BLaER1 (cell line): ENCODE measurements around the gene DBF4.

ENCODE experiments used
- H3K27ac ChIP-seq: shearing (Covaris generic); formaldehyde crosslinking; 2 replicates; pipeline ENCODE4 v1.8.1; 2022
- H3K27me3 ChIP-seq: shearing (Covaris generic); formaldehyde crosslinking; 2 replicates; pipeline ENCODE4 v1.8.1; 2022
- H3K36me3 ChIP-seq: shearing (Covaris generic); formaldehyde crosslinking; 2 replicates; pipeline ENCODE4 v1.8.1; 2022
- H3K4me1 ChIP-seq: shearing (Covaris generic); formaldehyde crosslinking; 2 replicates; pipeline ENCODE4 v1.8.1; 2022
- H3K4me2 ChIP-seq: shearing (Covaris generic); formaldehyde crosslinking; 2 replicates; pipeline ENCODE4 v1.8.1; 2022
- H3K4me3 ChIP-seq: shearing (Covaris generic); formaldehyde crosslinking; 2 replicates; pipeline ENCODE4 v1.8.1; 2022
- H3K9ac ChIP-seq: shearing (Covaris generic); formaldehyde crosslinking; 2 replicates; pipeline ENCODE4 v1.8.1; 2022
- H3K9me3 ChIP-seq: shearing (Covaris generic); formaldehyde crosslinking; 2 replicates; pipeline ENCODE4 v1.8.1; 2022
- H4K20me1 ChIP-seq: shearing (Covaris generic); formaldehyde crosslinking; 2 replicates; pipeline ENCODE4 v1.8.1; 2022
- Cebpa-rat ChIP-seq: shearing (Covaris generic); IDR thresholded peaks from 2 replicates; pipeline ENCODE4 v1.8.1; 2022

The DBF4 gene

DNA sequence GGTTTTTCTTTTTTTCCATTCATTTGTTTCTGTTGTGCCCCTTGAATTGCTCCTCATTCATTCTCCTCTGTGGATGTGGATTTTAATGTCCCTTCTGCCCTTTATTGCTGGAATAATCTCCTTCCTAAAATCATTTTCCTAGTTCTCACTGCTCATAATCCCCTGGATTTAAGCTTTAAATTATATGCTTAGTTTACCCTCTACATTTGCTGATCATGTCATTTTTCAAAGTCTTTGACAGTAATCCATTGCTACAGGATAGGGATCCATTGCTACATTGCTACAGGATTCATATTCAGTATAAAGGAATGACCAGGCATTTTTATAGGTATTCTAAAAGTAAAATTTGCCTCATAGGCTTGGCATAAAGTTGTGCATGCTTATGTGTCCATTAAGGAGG is 72.1 kb downstream of the DBF4 start:
- H3K27me3 ChIP-seq = no peaks in the 10 kb centered on the region
- TF ChIP-seq Cebpa-rat = no peak
- no peak overlapping the region for H3K27ac ChIP-seq
- H3K4me1 ChIP-seq = peaks cover 12% of the 10 kb centered on the region
- H3K9ac ChIP-seq = no peak overlapping the region
- H3K9me3 ChIP-seq = no peaks in the 10 kb centered on the region
- no peaks in the 10 kb centered on the region; the same call in 1 of the 2 replicates for H3K36me3 ChIP-seq
- no peaks in the 10 kb centered on the region for H4K20me1 ChIP-seq
- H3K4me2 ChIP-seq = no peak overlapping the region
- no peak overlapping the region for H3K4me3 ChIP-seq
